SK-N-SH treated with all-trans-retinoic acid at 6 μM for 48 hours (cell line): ENCODE measurements around the gene COL19A1.

Source experiments
- ATAC-seq: fragments of 200-7000 bp; cut with Tn5 transposase; 3 replicates; pipeline ENCODE4 v1.9.1; 2020; ENCODE audit warnings: mild to moderate bottlenecking, moderate library complexity
- ARNTL ChIP-seq: fragments of 450-650 bp; formaldehyde crosslinking; IDR thresholded peaks from 2 replicates; pipeline ENCODE4 v1.5.0; 2020; ENCODE audit warnings: low read depth, mild to moderate bottlenecking, moderate library complexity, borderline replicate concordance
- BACH2 ChIP-seq: fragments of 250-450 bp; sonication (Bioruptor Pico); IDR thresholded peaks from 2 replicates; pipeline ENCODE4 v1.9.0; 2021; ENCODE audit warnings: mild to moderate bottlenecking, borderline replicate concordance
- CSDC2 ChIP-seq: fragments of 250-450 bp; sonication (Bioruptor Pico); IDR thresholded peaks from 2 replicates; pipeline ENCODE4 v1.5.0; 2020; ENCODE audit warnings: mild to moderate bottlenecking, moderate library complexity
- GLIS3 ChIP-seq: fragments of 250-450 bp; sonication (Bioruptor Pico); IDR thresholded peaks from 2 replicates; pipeline ENCODE4 v1.5.0; 2020; ENCODE audit warnings: mild to moderate bottlenecking, moderate library complexity
- ISL1 ChIP-seq: fragments of 250-450 bp; sonication (Bioruptor Pico); IDR thresholded peaks from 2 replicates; pipeline ENCODE4 v2.1.2; 2022; ENCODE audit warnings: mild to moderate bottlenecking, moderate library complexity
- OSR1 ChIP-seq: fragments of 250-450 bp; sonication (Bioruptor Pico); IDR thresholded peaks from 2 replicates; pipeline ENCODE4 v1.8.0; 2022; ENCODE audit warnings: moderate library complexity, mild to moderate bottlenecking, inconsistent platforms
- PPARA ChIP-seq: fragments of 250-450 bp; sonication (Bioruptor Pico); IDR thresholded peaks from 2 replicates; pipeline ENCODE4 v1.5.0; 2020; ENCODE audit warnings: mild to moderate bottlenecking, borderline replicate concordance
- RARB ChIP-seq: fragments of 250-450 bp; sonication (Bioruptor Pico); IDR thresholded peaks from 2 replicates; pipeline ENCODE4 v1.8.0; 2021; ENCODE audit warnings: mild to moderate bottlenecking, moderate library complexity
- SNAI2 ChIP-seq: fragments of 250-450 bp; sonication (Bioruptor Pico); IDR thresholded peaks from 2 replicates; pipeline ENCODE4 v1.5.0; 2020; ENCODE audit warnings: mild to moderate bottlenecking, moderate library complexity
- TCF4 ChIP-seq: fragments of 250-450 bp; sonication (Bioruptor Pico); IDR thresholded peaks from 2 replicates; pipeline ENCODE4 v1.8.0; 2021; ENCODE audit warnings: mild to moderate bottlenecking, moderate library complexity, borderline replicate concordance
- TOX ChIP-seq: fragments of 250-450 bp; sonication (Bioruptor Pico); IDR thresholded peaks from 2 replicates; pipeline ENCODE4 v1.8.0; 2021; ENCODE audit warnings: mild to moderate bottlenecking, moderate library complexity, borderline replicate concordance
- ZC3H10 ChIP-seq: fragments of 250-450 bp; sonication (Bioruptor Pico); IDR thresholded peaks from 2 replicates; pipeline ENCODE4 v1.5.1; 2021; ENCODE audit warnings: mild to moderate bottlenecking, moderate library complexity
- ZFP3 ChIP-seq: fragments of 250-450 bp; sonication (Bioruptor Pico); IDR thresholded peaks from 2 replicates; pipeline ENCODE4 v1.5.0; 2020; ENCODE audit warnings: mild to moderate bottlenecking, moderate library complexity
- ZFP30 ChIP-seq: fragments of 450-650 bp; formaldehyde crosslinking; IDR thresholded peaks from 2 replicates; pipeline ENCODE4 v1.5.0; 2022; ENCODE audit warnings: mild to moderate bottlenecking, moderate library complexity
- ZNF565 ChIP-seq: fragments of 450-650 bp; formaldehyde crosslinking; conservative IDR thresholded peaks from 2 replicates; pipeline ENCODE4 v1.5.0; 2020; ENCODE audit warnings: low read depth, mild to moderate bottlenecking, moderate library complexity
- ZNF70 ChIP-seq: fragments of 450-650 bp; formaldehyde crosslinking; IDR thresholded peaks from 2 replicates; pipeline ENCODE4 v1.5.0; 2020; ENCODE audit warnings: mild to moderate bottlenecking, moderate library complexity
- ZNF8 ChIP-seq: fragments of 450-650 bp; formaldehyde crosslinking; IDR thresholded peaks from 2 replicates; pipeline ENCODE4 v1.5.0; 2020; ENCODE audit warnings: mild to moderate bottlenecking, moderate library complexity
- TF ChIP-seq, protein P1 (sequence below): fragments of 250-450 bp; sonication (Bioruptor Pico); IDR thresholded peaks from 2 replicates; pipeline ENCODE4 v1.5.0; 2020; ENCODE audit warnings: mild to moderate bottlenecking, moderate library complexity
- TF ChIP-seq, protein P2 (sequence below): fragments of 250-450 bp; sonication (Bioruptor Pico); IDR thresholded peaks from 2 replicates; pipeline ENCODE4 v1.5.1; 2021; ENCODE audit warnings: mild to moderate bottlenecking, moderate library complexity
- TF ChIP-seq, protein P3 (sequence below): fragments of 250-450 bp; sonication (Bioruptor Pico); IDR thresholded peaks from 2 replicates; pipeline ENCODE4 v1.8.0; 2021; ENCODE audit warnings: low read depth, mild to moderate bottlenecking, moderate library complexity, borderline replicate concordance
- TF ChIP-seq, protein P4 (sequence below): fragments of 250-450 bp; sonication (Bioruptor Pico); IDR thresholded peaks from 2 replicates; pipeline ENCODE4 v1.5.1; 2020; ENCODE audit warnings: low read depth, mild to moderate bottlenecking, moderate library complexity

The COL19A1 gene

DNA sequence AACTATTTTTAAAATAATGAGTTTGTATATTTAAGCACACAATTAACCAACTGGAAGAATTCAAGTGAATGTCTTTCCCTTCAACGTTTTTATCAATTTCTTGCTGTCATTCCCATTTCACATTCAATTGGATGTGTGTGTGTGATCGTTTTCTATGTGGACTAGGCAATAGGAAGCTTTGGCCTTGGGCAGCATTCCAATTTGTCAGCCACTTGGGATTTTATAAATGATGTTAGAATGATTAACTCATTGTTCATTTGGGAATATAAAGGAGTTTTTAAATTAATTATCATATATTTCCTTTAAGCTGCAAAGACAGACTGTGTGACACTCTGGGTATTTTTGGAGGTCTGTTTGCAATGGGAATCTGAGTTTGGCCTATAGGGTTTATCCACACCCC is 274.1 kb downstream of the COL19A1 start (continued):
- TF ChIP-seq, protein P1, sequence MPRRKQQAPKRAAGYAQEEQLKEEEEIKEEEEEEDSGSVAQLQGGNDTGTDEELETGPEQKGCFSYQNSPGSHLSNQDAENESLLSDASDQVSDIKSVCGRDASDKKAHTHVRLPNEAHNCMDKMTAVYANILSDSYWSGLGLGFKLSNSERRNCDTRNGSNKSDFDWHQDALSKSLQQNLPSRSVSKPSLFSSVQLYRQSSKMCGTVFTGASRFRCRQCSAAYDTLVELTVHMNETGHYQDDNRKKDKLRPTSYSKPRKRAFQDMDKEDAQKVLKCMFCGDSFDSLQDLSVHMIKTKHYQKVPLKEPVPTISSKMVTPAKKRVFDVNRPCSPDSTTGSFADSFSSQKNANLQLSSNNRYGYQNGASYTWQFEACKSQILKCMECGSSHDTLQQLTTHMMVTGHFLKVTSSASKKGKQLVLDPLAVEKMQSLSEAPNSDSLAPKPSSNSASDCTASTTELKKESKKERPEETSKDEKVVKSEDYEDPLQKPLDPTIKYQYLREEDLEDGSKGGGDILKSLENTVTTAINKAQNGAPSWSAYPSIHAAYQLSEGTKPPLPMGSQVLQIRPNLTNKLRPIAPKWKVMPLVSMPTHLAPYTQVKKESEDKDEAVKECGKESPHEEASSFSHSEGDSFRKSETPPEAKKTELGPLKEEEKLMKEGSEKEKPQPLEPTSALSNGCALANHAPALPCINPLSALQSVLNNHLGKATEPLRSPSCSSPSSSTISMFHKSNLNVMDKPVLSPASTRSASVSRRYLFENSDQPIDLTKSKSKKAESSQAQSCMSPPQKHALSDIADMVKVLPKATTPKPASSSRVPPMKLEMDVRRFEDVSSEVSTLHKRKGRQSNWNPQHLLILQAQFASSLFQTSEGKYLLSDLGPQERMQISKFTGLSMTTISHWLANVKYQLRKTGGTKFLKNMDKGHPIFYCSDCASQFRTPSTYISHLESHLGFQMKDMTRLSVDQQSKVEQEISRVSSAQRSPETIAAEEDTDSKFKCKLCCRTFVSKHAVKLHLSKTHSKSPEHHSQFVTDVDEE (CRISPR knock-in tag) = no peak
- no peak for TF ChIP-seq ZNF70 (CRISPR knock-in tag)
- TF ChIP-seq, all 23 proteins: peak for 0

DNA sequence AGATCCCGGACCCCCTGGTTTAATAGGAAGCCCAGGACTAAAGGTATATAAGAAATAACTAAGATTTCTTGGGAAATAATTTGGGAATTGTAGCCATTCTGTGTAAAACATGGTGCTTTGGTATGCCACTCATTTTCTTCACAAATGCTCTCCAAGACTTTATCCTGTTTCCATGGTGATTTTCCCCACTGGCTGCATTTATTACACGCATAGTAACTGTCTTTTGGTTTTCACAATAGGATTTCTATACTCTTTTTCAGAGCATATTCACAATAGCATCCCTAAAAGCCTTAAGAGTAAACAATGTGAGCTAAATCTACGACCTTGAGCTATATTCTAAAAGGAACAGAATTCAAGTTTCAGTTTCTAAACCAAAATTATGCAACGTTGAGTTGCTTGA is 275.7 kb downstream of the COL19A1 start:
- ATAC-seq = no peak
- TF ChIP-seq, protein P2, sequence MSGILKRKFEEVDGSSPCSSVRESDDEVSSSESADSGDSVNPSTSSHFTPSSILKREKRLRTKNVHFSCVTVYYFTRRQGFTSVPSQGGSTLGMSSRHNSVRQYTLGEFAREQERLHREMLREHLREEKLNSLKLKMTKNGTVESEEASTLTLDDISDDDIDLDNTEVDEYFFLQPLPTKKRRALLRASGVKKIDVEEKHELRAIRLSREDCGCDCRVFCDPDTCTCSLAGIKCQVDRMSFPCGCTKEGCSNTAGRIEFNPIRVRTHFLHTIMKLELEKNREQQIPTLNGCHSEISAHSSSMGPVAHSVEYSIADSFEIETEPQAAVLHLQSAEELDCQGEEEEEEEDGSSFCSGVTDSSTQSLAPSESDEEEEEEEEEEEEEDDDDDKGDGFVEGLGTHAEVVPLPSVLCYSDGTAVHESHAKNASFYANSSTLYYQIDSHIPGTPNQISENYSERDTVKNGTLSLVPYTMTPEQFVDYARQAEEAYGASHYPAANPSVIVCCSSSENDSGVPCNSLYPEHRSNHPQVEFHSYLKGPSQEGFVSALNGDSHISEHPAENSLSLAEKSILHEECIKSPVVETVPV (CRISPR knock-in tag) = no peak
- no peak for TF ChIP-seq ZC3H10 (CRISPR knock-in tag)
- no peak for TF ChIP-seq ARNTL (CRISPR knock-in tag)
- no peak for TF ChIP-seq ZNF565 (CRISPR knock-in tag)
- TF ChIP-seq BACH2 (CRISPR knock-in tag) = no peak
- TF ChIP-seq GLIS3 = no peak
- TF ChIP-seq ZFP30 (CRISPR knock-in tag) = no peak
- no peak for TF ChIP-seq TOX (CRISPR knock-in tag)
- TF ChIP-seq, protein P1 (CRISPR knock-in tag) = no peak
- TF ChIP-seq ISL1 (CRISPR knock-in tag) = no peak
- TF ChIP-seq RARB (CRISPR knock-in tag) = no peak
- TF ChIP-seq SNAI2 (CRISPR knock-in tag) = no peak
- TF ChIP-seq, protein P3, sequence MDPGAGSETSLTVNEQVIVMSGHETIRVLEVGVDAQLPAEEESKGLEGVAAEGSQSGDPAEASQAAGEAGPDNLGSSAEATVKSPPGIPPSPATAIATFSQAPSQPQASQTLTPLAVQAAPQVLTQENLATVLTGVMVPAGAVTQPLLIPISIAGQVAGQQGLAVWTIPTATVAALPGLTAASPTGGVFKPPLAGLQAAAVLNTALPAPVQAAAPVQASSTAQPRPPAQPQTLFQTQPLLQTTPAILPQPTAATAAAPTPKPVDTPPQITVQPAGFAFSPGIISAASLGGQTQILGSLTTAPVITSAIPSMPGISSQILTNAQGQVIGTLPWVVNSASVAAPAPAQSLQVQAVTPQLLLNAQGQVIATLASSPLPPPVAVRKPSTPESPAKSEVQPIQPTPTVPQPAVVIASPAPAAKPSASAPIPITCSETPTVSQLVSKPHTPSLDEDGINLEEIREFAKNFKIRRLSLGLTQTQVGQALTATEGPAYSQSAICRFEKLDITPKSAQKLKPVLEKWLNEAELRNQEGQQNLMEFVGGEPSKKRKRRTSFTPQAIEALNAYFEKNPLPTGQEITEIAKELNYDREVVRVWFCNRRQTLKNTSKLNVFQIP (CRISPR knock-in tag) = no peak
- no peak for TF ChIP-seq CSDC2 (CRISPR knock-in tag)
- TF ChIP-seq OSR1 (CRISPR knock-in tag) = no peak
- TF ChIP-seq TCF4 = no peak
- TF ChIP-seq, protein P4, sequence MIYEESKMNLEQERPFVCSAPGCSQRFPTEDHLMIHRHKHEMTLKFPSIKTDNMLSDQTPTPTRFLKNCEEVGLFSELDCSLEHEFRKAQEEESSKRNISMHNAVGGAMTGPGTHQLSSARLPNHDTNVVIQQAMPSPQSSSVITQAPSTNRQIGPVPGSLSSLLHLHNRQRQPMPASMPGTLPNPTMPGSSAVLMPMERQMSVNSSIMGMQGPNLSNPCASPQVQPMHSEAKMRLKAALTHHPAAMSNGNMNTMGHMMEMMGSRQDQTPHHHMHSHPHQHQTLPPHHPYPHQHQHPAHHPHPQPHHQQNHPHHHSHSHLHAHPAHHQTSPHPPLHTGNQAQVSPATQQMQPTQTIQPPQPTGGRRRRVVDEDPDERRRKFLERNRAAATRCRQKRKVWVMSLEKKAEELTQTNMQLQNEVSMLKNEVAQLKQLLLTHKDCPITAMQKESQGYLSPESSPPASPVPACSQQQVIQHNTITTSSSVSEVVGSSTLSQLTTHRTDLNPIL (CRISPR knock-in tag) = no peak

DNA sequence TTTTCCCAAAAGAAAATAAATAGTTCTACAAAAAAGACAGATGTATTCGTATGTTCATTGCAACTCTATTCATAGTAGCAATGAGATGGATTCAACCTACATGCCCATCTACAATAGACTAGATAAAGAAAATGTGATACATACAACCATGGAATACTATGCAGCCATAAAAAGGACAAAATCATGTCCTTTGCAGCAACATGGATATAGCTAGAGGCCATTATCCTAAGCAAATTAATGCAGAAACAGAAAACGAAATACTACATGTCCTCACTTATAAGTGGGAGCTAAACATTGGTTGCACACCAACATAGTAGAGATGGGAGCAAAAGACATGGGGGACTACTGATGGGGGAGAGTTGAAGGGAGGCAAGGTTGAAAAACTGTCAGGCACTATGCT is 278.8 kb downstream of the COL19A1 start:
- no peak for ATAC-seq
- TF ChIP-seq ZNF70 (CRISPR knock-in tag) = no peak
- TF ChIP-seq ZNF8 (CRISPR knock-in tag) = no peak
- TF ChIP-seq, protein P4 (CRISPR knock-in tag) = no peak
- no peak for TF ChIP-seq ZNF565 (CRISPR knock-in tag)
- TF ChIP-seq ZFP3 (CRISPR knock-in tag) = no peak
- TF ChIP-seq SNAI2 (CRISPR knock-in tag) = no peak
- TF ChIP-seq ISL1 (CRISPR knock-in tag) = no peak
- no peak for TF ChIP-seq ARNTL (CRISPR knock-in tag)
- no peak for TF ChIP-seq TOX (CRISPR knock-in tag)
- TF ChIP-seq, protein P1 (CRISPR knock-in tag) = no peak
- TF ChIP-seq, protein P2 (CRISPR knock-in tag) = no peak
- TF ChIP-seq ZFP30 (CRISPR knock-in tag) = no peak
- TF ChIP-seq PPARA (CRISPR knock-in tag) = no peak
